Upper lobe of right lung (tissue), 1 donor: ENCODE data around the gene CSGALNACT2. TPM values are rescaled to one million over a fixed set of nuclear protein-coding genes. Genes with fewer than 3 reads are reported as not detected.
"Not testable (repeated sequence)": the region's sequence is repeated elsewhere in the genome, so short reads cannot be mapped to it uniquely, and the experiment has no call there.

ENCODE experiments used
- ATAC-seq: fragments of 200-7000 bp; cut with Tn5 transposase; one replicate; pipeline ENCODE4 v1.9.1; 2020; ENCODE audit warnings: mild to moderate bottlenecking, moderate library complexity
- DNase-seq: peaks from one replicate; pipeline ENCODE4 v3.0.0-alpha.2; 2020
- H3K27ac ChIP-seq: fragments of 200-600 bp; one replicate; pipeline ENCODE4 v1.8.0; 2022
- H3K27me3 ChIP-seq: fragments of 200-600 bp; one replicate; pipeline ENCODE4 v1.8.0; 2022; ENCODE audit warnings: mild to moderate bottlenecking
- H3K36me3 ChIP-seq: fragments of 200-600 bp; one replicate; pipeline ENCODE4 v1.8.0; 2022
- H3K4me1 ChIP-seq: fragments of 200-600 bp; one replicate; pipeline ENCODE4 v1.8.0; 2022
- H3K4me3 ChIP-seq: fragments of 200-600 bp; one replicate; pipeline ENCODE4 v1.8.0; 2022; ENCODE audit warnings: mild to moderate bottlenecking
- H3K9me3 ChIP-seq: fragments of 200-600 bp; one replicate; pipeline ENCODE4 v1.8.0; 2022
- CTCF ChIP-seq: fragments of 200-600 bp; IDR thresholded peaks from one replicate; pipeline ENCODE4 v1.8.0; 2022; ENCODE audit warnings: antibody characterized with exemption
- intact Hi-C: fragments of 100-400 bp; cut with DNase I; formaldehyde crosslinking; loops from one replicate; pipeline ENCODE4 v1.11.0; 2022
- total RNA-seq: library from RNA; stranded (reverse); fragmentation: NEBNext Ultra II Directional; extraction: Animal tissue kit (Norgen Biotek cat#: 25700); gene quantifications from one replicate; pipeline ENCODE4 v1.2.1, GENCODE V29; 2021
- donor health status: DM: no; HTN: yes; CAD: no; lungs with severe emphysema.

The CSGALNACT2 gene
- total RNA-seq, 1 donor from 2014 or later = 40.8 TPM

- Histone ChIP-seq H3K4me1 (no peaks in the 10 kb centered on the region), H3K27me3 (no peaks in the 10 kb centered on the region), H3K27ac (no peak overlapping the region), H3K4me3 (no peak overlapping the region), H3K9me3 (no peaks in the 10 kb centered on the region), H3K36me3 (no peaks in the 10 kb centered on the region)
- no peak for TF ChIP-seq CTCF
- no peak for ATAC-seq
- intact Hi-C loops = no loop called here
- peak; percentile 48 for DNase-seq
These were observed 81.6 kb downstream of the CSGALNACT2 start for GRCh38 chr10:43219848-43220247.

GRCh38 chr10:43220251-43220650 is 82.0 kb downstream of the CSGALNACT2 start:
- DNase-seq, H3K27me3 ChIP-seq, intact Hi-C loops: not testable (repeated sequence)

GRCh38 chr10:43220657-43221418 is 82.6 kb downstream of the CSGALNACT2 start:
- no peak overlapping the region for H3K4me3 ChIP-seq
- intact Hi-C loops = no loop called here
- DNase-seq = peak; percentile 21
- no peaks in the 10 kb centered on the region for H3K9me3 ChIP-seq
- H3K27ac ChIP-seq = no peak overlapping the region
- no peaks in the 10 kb centered on the region for H3K4me1 ChIP-seq
- no peaks in the 10 kb centered on the region for H3K36me3 ChIP-seq
- H3K27me3 ChIP-seq = no peaks in the 10 kb centered on the region
- no peak for ATAC-seq
- no peak for TF ChIP-seq CTCF

More at GRCh38 chr10:43220251-43220650, 82.0 kb downstream of the CSGALNACT2 start:
- not testable (repeated sequence) for H3K4me3 ChIP-seq, H3K27ac ChIP-seq, ATAC-seq, H3K9me3 ChIP-seq, H3K36me3 ChIP-seq, H3K4me1 ChIP-seq

- Histone ChIP-seq H3K9me3 (no peaks in the 10 kb centered on the region), H3K4me1 (no peaks in the 10 kb centered on the region), H3K4me3 (no peak overlapping the region), H3K36me3 (no peaks in the 10 kb centered on the region), H3K27me3 (no peaks in the 10 kb centered on the region), H3K27ac (no peak overlapping the region)
- ATAC-seq (peak; percentile 13), DNase-seq (peak; percentile 59)
- no peak for TF ChIP-seq CTCF
- intact Hi-C loops = no loop called here
These were observed 83.4 kb downstream of the CSGALNACT2 start for GRCh38 chr10:43221419-43222209.

- intact Hi-C loops = no loop called here
- peak; percentile 45 for DNase-seq
- no peak for ATAC-seq
- no peak for TF ChIP-seq CTCF
- H3K4me1 ChIP-seq = no peaks in the 10 kb centered on the region
- H3K27ac ChIP-seq = no peak overlapping the region
- H3K9me3 ChIP-seq = no peaks in the 10 kb centered on the region
- H3K36me3 ChIP-seq = no peaks in the 10 kb centered on the region
- no peak overlapping the region for H3K4me3 ChIP-seq
- no peaks in the 10 kb centered on the region for H3K27me3 ChIP-seq
These were observed 84.0 kb downstream of the CSGALNACT2 start for GRCh38 chr10:43222210-43222720.

GRCh38 chr10:43223056-43223455 is 84.8 kb downstream of the CSGALNACT2 start:
- H3K27ac ChIP-seq = no peak overlapping the region
- H3K4me3 ChIP-seq = no peak overlapping the region
- TF ChIP-seq CTCF = no peak
- H3K27me3 ChIP-seq = no peaks in the 10 kb centered on the region
- intact Hi-C loops = no loop called here
- no peaks in the 10 kb centered on the region for H3K36me3 ChIP-seq
- H3K9me3 ChIP-seq = no peaks in the 10 kb centered on the region
- DNase-seq = no peak
- ATAC-seq = no peak
- no peaks in the 10 kb centered on the region for H3K4me1 ChIP-seq
